ENCODE data around the gene ARHGEF6. TPM values are rescaled to one million over a fixed set of nuclear protein-coding genes. Genes with fewer than 3 reads are reported as not detected.

Gene ARHGEF6
- total RNA-seq, 8 experiments from 2014 or later: 1.5 to 15.8 (median 2.8) TPM

GRCh38 chrX:136660896-136661295 is 119.8 kb downstream of the ARHGEF6 start:
- H3K27ac ChIP-seq: no peak overlapping the region
- no peak for ATAC-seq (replicated peaks in 6 of 8)
- in situ Hi-C loops (cut with MboI; ENCODE audit: low pct_unique_long_range_greater_than_20kb in 2 of 9, low sequenced_read_pairs in 9 of 9, unreplicated experiment in 9 of 9): no loop called here
- H3K4me3 ChIP-seq: no peak overlapping the region
- WGBS, 10 experiments: 0 to 88% (median 60%) methylated on average over 1 of the region's 1 CpG; no CpG with 5 or more reads in 7 of the 10 experiments
- H3K4me1 ChIP-seq (replicated peaks in 1 of 2): peaks cover 11 to 19% of the 10 kb centered on the region in 2 donors

GRCh38 chrX:136659174-136659573 is 121.6 kb downstream of the ARHGEF6 start:
- Histone ChIP-seq H3K4me3 (no peak overlapping the region), H3K4me1 (replicated peaks in 1 of 2) (peaks cover 12 to 21% of the 10 kb centered on the region in 2 donors), H3K27ac (no peak overlapping the region)
- no peak for ATAC-seq (replicated peaks in 6 of 8)
- WGBS, 10 experiments: 20 to 96% (median 73%) methylated on average over 1 to 6 of the region's 9 CpGs; no CpG with 5 or more reads in 6 of the 10 experiments
- in situ Hi-C loops (cut with MboI; ENCODE audit: low pct_unique_long_range_greater_than_20kb in 2 of 9, low sequenced_read_pairs in 9 of 9, unreplicated experiment in 9 of 9): no loop called here

GRCh38 chrX:136658151-136658550 is 122.6 kb downstream of the ARHGEF6 start:
- WGBS, 10 experiments: 42 to 100% (median 100%) methylated on average over 1 to 4 of the region's 5 CpGs; no CpG with 5 or more reads in 5 of the 10 experiments
- Histone ChIP-seq H3K4me1 (replicated peaks in 1 of 2) (peaks cover 12 to 21% of the 10 kb centered on the region in 2 donors), H3K27ac (no peak overlapping the region), H3K4me3 (no peak overlapping the region)
- in situ Hi-C loops (cut with MboI; ENCODE audit: low pct_unique_long_range_greater_than_20kb in 2 of 9, low sequenced_read_pairs in 9 of 9, unreplicated experiment in 9 of 9): no loop called here
- ATAC-seq (replicated peaks in 6 of 8): no peak

- in situ Hi-C loops (cut with MboI; ENCODE audit: low pct_unique_long_range_greater_than_20kb in 2 of 9, low sequenced_read_pairs in 9 of 9, unreplicated experiment in 9 of 9): no loop called here
- Histone ChIP-seq H3K27ac (no peak overlapping the region), H3K4me1 (replicated peaks in 1 of 2) (peaks cover 12 to 21% of the 10 kb centered on the region in 2 donors), H3K4me3 (no peak overlapping the region)
- 10 to 14% (median 11%) methylated on average over 2 to 5 of the region's 5 CpGs; no CpG with 5 or more reads in 7 of the 10 experiments for WGBS, 10 experiments
- peak in 5 of 8 experiments; percentile 30 to 90 (median 74) for ATAC-seq (replicated peaks in 6 of 8)
Measured at GRCh38 chrX:136656361-136656964, 124.3 kb downstream of the ARHGEF6 start.

- WGBS, 10 experiments: 39 to 100% (median 53%) methylated on average over 1 to 6 of the region's 6 CpGs; no CpG with 5 or more reads in 6 of the 10 experiments
- peak in 2 of 8 experiments; percentile 72 to 95 for ATAC-seq (replicated peaks in 6 of 8)
- Histone ChIP-seq H3K4me1 (replicated peaks in 1 of 2) (peaks cover 12 to 21% of the 10 kb centered on the region in 2 donors), H3K27ac (no peak overlapping the region), H3K4me3 (no peak overlapping the region)
- in situ Hi-C loops (cut with MboI; ENCODE audit: low pct_unique_long_range_greater_than_20kb in 2 of 9, low sequenced_read_pairs in 9 of 9, unreplicated experiment in 9 of 9): no loop called here
Measured at GRCh38 chrX:136652822-136653723, 127.7 kb downstream of the ARHGEF6 start.

- WGBS, 10 experiments: 40 to 80% (median 80%) methylated on average over 1 of the region's 3 CpGs; no CpG with 5 or more reads in 6 of the 10 experiments
- H3K4me3 ChIP-seq: no peak overlapping the region
- in situ Hi-C loops (cut with MboI; ENCODE audit: low pct_unique_long_range_greater_than_20kb in 2 of 9, low sequenced_read_pairs in 9 of 9, unreplicated experiment in 9 of 9): no loop called here
- H3K4me1 ChIP-seq (replicated peaks in 1 of 2): peaks cover under 1 to 2% of the 10 kb centered on the region in 2 donors
- no peak for ATAC-seq (replicated peaks in 6 of 8)
- no peak overlapping the region for H3K27ac ChIP-seq
Measured at GRCh38 chrX:136650811-136651210, 129.9 kb downstream of the ARHGEF6 start.

- H3K4me3 ChIP-seq: no peak within 1 kb of the TSS
- WGBS, 10 experiments: 0 to 100% (median 80%) methylated on average over 1 to 10 of the region's 10 CpGs; no CpG with 5 or more reads in 1 of the 10 experiments
- no peak within 1 kb of the TSS for H3K27ac ChIP-seq
- in situ Hi-C loops (cut with MboI; ENCODE audit: low pct_unique_long_range_greater_than_20kb in 2 of 9, low sequenced_read_pairs in 9 of 9, unreplicated experiment in 9 of 9): no loop called here
- ATAC-seq (replicated peaks in 6 of 8): no peak
- H3K4me1 ChIP-seq (replicated peaks in 1 of 2): peaks cover 0 to 4% of the 10 kb centered on the region in 2 donors
Measured at GRCh38 chrX:136647677-136648360, 132.9 kb downstream of the ARHGEF6 start, which contains the start of gene CD40LG. Gene CD40LG (plus strand): TSS chrX:136648158. CDS start chrX:136648249, 91 bp downstream.

- 14 to 90% (median 72%) methylated on average over 1 to 5 of the region's 5 CpGs; no CpG with 5 or more reads in 6 of the 10 experiments for WGBS, 10 experiments
- Histone ChIP-seq H3K4me3 (no peak overlapping the region), H3K27ac (no peak overlapping the region), H3K4me1 (replicated peaks in 1 of 2) (peaks cover 0 to 4% of the 10 kb centered on the region in 2 donors)
- in situ Hi-C loops (cut with MboI; ENCODE audit: low pct_unique_long_range_greater_than_20kb in 2 of 9, low sequenced_read_pairs in 9 of 9, unreplicated experiment in 9 of 9): no loop called here
- ATAC-seq (replicated peaks in 6 of 8): no peak
Measured at GRCh38 chrX:136646602-136647239, 134.0 kb downstream of the ARHGEF6 start.

- in situ Hi-C loops (cut with MboI; ENCODE audit: low pct_unique_long_range_greater_than_20kb in 2 of 9, low sequenced_read_pairs in 9 of 9, unreplicated experiment in 9 of 9): no loop called here
- WGBS, 10 experiments: 0 to 60% methylated on average over 1 of the region's 1 CpG; no CpG with 5 or more reads in 8 of the 10 experiments
- no peak for ATAC-seq (replicated peaks in 6 of 8)
Measured at GRCh38 chrX:136643243-136643642, 137.5 kb downstream of the ARHGEF6 start.

GRCh38 chrX:136639506-136640176 is 141.1 kb downstream of the ARHGEF6 start:
- in situ Hi-C loops (cut with MboI; ENCODE audit: low pct_unique_long_range_greater_than_20kb in 2 of 9, low sequenced_read_pairs in 9 of 9, unreplicated experiment in 9 of 9): no loop called here

More at GRCh38 chrX:136643243-136643642, 137.5 kb downstream of the ARHGEF6 start:
- Histone ChIP-seq H3K27ac (no peak overlapping the region), H3K4me1 (replicated peaks in 1 of 2) (peaks cover 0 to 4% of the 10 kb centered on the region in 2 donors), H3K4me3 (no peak overlapping the region)

GRCh38 chrX:136636121-136636520 is 144.6 kb downstream of the ARHGEF6 start:
- H3K4me3 ChIP-seq: no peak overlapping the region
- H3K4me1 ChIP-seq (replicated peaks in 1 of 2): no peaks in the 10 kb centered on the region
- no peak for ATAC-seq (replicated peaks in 6 of 8)
- in situ Hi-C loops (cut with MboI; ENCODE audit: low pct_unique_long_range_greater_than_20kb in 2 of 9, low sequenced_read_pairs in 9 of 9, unreplicated experiment in 9 of 9): no loop called here
- no CpG with 5 or more reads among the region's 3 CpGs for WGBS, 10 experiments
- H3K27ac ChIP-seq: no peak overlapping the region

More at GRCh38 chrX:136639506-136640176, 141.1 kb downstream of the ARHGEF6 start:
- Histone ChIP-seq H3K4me1 (replicated peaks in 1 of 2) (peaks cover 0 to 4% of the 10 kb centered on the region in 2 donors), H3K4me3 (no peak overlapping the region), H3K27ac (no peak overlapping the region)
- peak in 1 of 8 experiments; percentile 70 for ATAC-seq (replicated peaks in 6 of 8)
- 0 to 100% (median 36%) methylated on average over 1 to 5 of the region's 8 CpGs; no CpG with 5 or more reads in 6 of the 10 experiments for WGBS, 10 experiments

- WGBS, 10 experiments: 47 to 100% (median 86%) methylated on average over 2 to 6 of the region's 6 CpGs; no CpG with 5 or more reads in 2 of the 10 experiments
Measured at GRCh38 chrX:136635235-136635634, 145.5 kb downstream of the ARHGEF6 start.

More at GRCh38 chrX:136635235-136635634, 145.5 kb downstream of the ARHGEF6 start:
- H3K4me3 ChIP-seq: no peak overlapping the region
- H3K4me1 ChIP-seq (replicated peaks in 1 of 2): no peaks in the 10 kb centered on the region
- H3K27ac ChIP-seq: no peak overlapping the region
- no peak for ATAC-seq (replicated peaks in 6 of 8)
- in situ Hi-C loops (cut with MboI; ENCODE audit: low pct_unique_long_range_greater_than_20kb in 2 of 9, low sequenced_read_pairs in 9 of 9, unreplicated experiment in 9 of 9): no loop called here

Measured in motor neuron (in vitro differentiated cells).